Prostate gland (tissue), 2 donors: Measurements from ENCODE around the gene SLC44A4.
"Not testable (repeated sequence)": the region's sequence is repeated elsewhere in the genome, so short reads cannot be mapped to it uniquely, and the experiment has no call there.

Source experiments
- CTCF ChIP-seq, 4 experiments: fragments of 200-600 bp in 2 of 4; fragments of 450-650 bp in 2 of 4; sonication (generic) in 2 of 4; IDR thresholded peaks; 1 replicate in 3 of 4; 2 replicates in 1 of 4; pipeline ENCODE4 v1.5.1; 2016 to 2019; ENCODE audit warnings: antibody characterized with exemption in 4 of 4, mild to moderate bottlenecking in 2 of 4, moderate library complexity in 2 of 4
- POLR2A ChIP-seq: fragments of 450-650 bp; IDR thresholded peaks from one replicate; pipeline ENCODE4 v1.6.1; 2016; ENCODE audit warnings: antibody characterized with exemption, mild to moderate bottlenecking
- POLR2AphosphoS5 ChIP-seq: sonication (generic); formaldehyde crosslinking; IDR thresholded peaks from one replicate; pipeline ENCODE4 v1.6.1; 2017; ENCODE audit warnings: antibody characterized with exemption

DNA sequence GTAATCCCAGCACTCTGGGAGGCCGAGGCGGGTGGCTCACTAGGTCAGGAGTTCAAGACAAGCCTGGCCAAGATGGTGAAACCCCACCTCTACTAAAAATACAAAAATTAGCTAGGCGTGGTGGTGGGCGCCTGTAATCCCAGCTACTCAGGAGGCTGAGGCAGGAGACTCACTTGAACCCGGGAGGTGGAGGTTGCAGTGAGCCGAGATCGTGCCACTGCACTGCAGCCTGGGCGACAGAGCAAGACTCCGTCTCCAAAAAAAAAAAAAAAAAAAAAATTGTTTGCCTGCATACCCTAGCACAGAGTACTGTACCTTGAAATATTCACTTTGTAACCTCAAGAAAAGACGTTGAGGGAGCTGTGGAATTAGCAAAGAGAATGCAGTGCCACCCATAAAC, 58.4 kb downstream of the SLC44A4 start:
- TF ChIP-seq CTCF (IDR thresholded peaks at IDR 0.05); POLR2A; POLR2AphosphoS5: not testable (repeated sequence)
